Measurements from ENCODE around the gene ST6GALNAC3. TPM values are rescaled to one million over a fixed set of nuclear protein-coding genes. Genes with fewer than 3 reads are reported as not detected.

ST6GALNAC3 gene
- total RNA-seq, 2 experiments from 2014 or later = 0.50 to 1.2 TPM

- POLR2A ChIA-PET = interaction anchor here (0.7 to 1.0 kb wide), 3 partner anchors 15 to 74 kb away, joined by 3 read pairs; no protein-coding TSS in a partner anchor
- intact Hi-C loops (cut with micrococcal nuclease; ENCODE audit: unreplicated experiment) = no loop called here
Measured at GRCh38 chr1:76669624-76670315, 595.2 kb downstream of the ST6GALNAC3 start.

GRCh38 chr1:76674689-76675210 is 600.2 kb downstream of the ST6GALNAC3 start:
- no peak for DNase-seq (ENCODE audit: low spot score)
- intact Hi-C loops (cut with micrococcal nuclease; ENCODE audit: unreplicated experiment) = no loop called here
- no peaks in the 10 kb centered on the region for H3K36me3 ChIP-seq (ENCODE audit: insufficient read depth, low read length)
- H2AFZ ChIP-seq (ENCODE audit: low read length) = no peak overlapping the region
- no peak overlapping the region for H3K27ac ChIP-seq (ENCODE audit: low read depth, low read length, poor library complexity, severe bottlenecking)
- no peak overlapping the region for H3K4me3 ChIP-seq (ENCODE audit: low read depth, low read length, poor library complexity, severe bottlenecking)
- no peaks in the 10 kb centered on the region for H4K20me1 ChIP-seq (ENCODE audit: insufficient read depth, low read length)
- CTCF ChIA-PET (ENCODE audit: unreplicated experiment) = no interaction called here
- BruUV-seq (replicated peaks) = no TSS peak
- no peaks in the 10 kb centered on the region for H3K9me3 ChIP-seq (ENCODE audit: low read length)
- H3K4me1 ChIP-seq (ENCODE audit: insufficient read depth, low read length, poor library complexity, severe bottlenecking) = no peaks in the 10 kb centered on the region
- TF ChIP-seq CTCF (conservative IDR thresholded peaks at IDR 0.05; ENCODE audit: low read length) = no peak
- no peak for TF ChIP-seq EZH2phosphoT487 (IDR thresholded peaks at IDR 0.05; ENCODE audit: borderline replicate concordance, low read depth, low read length)
- no peaks in the 10 kb centered on the region for H3K79me2 ChIP-seq (ENCODE audit: insufficient read depth, low read depth, low read length)
- POLR2A ChIA-PET = no interaction called here
- H3K4me2 ChIP-seq (ENCODE audit: low read length) = no peak overlapping the region
- no peaks in the 10 kb centered on the region for H3K9me2 ChIP-seq (ENCODE audit: insufficient read depth, low read length)

More at GRCh38 chr1:76669624-76670315, 595.2 kb downstream of the ST6GALNAC3 start:
- H4K20me1 ChIP-seq (ENCODE audit: insufficient read depth, low read length) = no peaks in the 10 kb centered on the region
- H3K79me2 ChIP-seq (ENCODE audit: insufficient read depth, low read depth, low read length) = no peaks in the 10 kb centered on the region
- H3K4me2 ChIP-seq (ENCODE audit: low read length) = no peak overlapping the region
- no peaks in the 10 kb centered on the region for H3K4me1 ChIP-seq (ENCODE audit: insufficient read depth, low read length, poor library complexity, severe bottlenecking)
- no TSS peak for BruUV-seq (replicated peaks)
- no peaks in the 10 kb centered on the region for H3K36me3 ChIP-seq (ENCODE audit: insufficient read depth, low read length)
- CTCF ChIA-PET (ENCODE audit: unreplicated experiment) = no interaction called here
- no peaks in the 10 kb centered on the region for H3K9me2 ChIP-seq (ENCODE audit: insufficient read depth, low read length)
- no peak overlapping the region for H3K4me3 ChIP-seq (ENCODE audit: low read depth, low read length, poor library complexity, severe bottlenecking)
- H3K27ac ChIP-seq (ENCODE audit: low read depth, low read length, poor library complexity, severe bottlenecking) = no peak overlapping the region
- TF ChIP-seq EZH2phosphoT487 (IDR thresholded peaks at IDR 0.05; ENCODE audit: borderline replicate concordance, low read depth, low read length) (no peak), CTCF (conservative IDR thresholded peaks at IDR 0.05; ENCODE audit: low read length) (no peak)
- no peak for DNase-seq (ENCODE audit: low spot score)
- H2AFZ ChIP-seq (ENCODE audit: low read length) = no peak overlapping the region; the same call in 1 of the 2 replicates
- H3K9me3 ChIP-seq (ENCODE audit: low read length) = no peaks in the 10 kb centered on the region

Measured in OCI-LY7 (cell line).